ENCODE data around the gene SDCBP2.

Gene SDCBP2

GRCh38 chr20:1265916-1266166 is 63.1 kb downstream of the SDCBP2 start:
- no peaks in the 10 kb centered on the region for H3K79me1 ChIP-seq (ENCODE audit: low read depth, low read length)
- H2BK120ac ChIP-seq (ENCODE audit: low read depth, low read length) = no peak overlapping the region
- no peak overlapping the region for H3K18ac ChIP-seq (ENCODE audit: low read length)
- WGBS, 2 donors (ENCODE audit: extremely low coverage in 2 of 2, insufficient read length in 2 of 2, insufficient replicate concordance in 1 of 2) = no CpG with 5 or more reads among the region's 10 CpGs
- no peak overlapping the region for H3K14ac ChIP-seq (ENCODE audit: low read length)
- peak overlapping the region; percentile 98 for H2AFZ ChIP-seq (ENCODE audit: low read length)
- H3K27ac ChIP-seq (replicated peaks; ENCODE audit: low read length) = no peak overlapping the region
- peaks cover 0 to 71% (median 11%) of the 10 kb centered on the region in 3 experiments for H3K27me3 ChIP-seq (ENCODE audit: control insufficient read depth in 3 of 3, insufficient read depth in 3 of 3, low read depth in 1 of 3, low read length in 3 of 3)
- H3K36me3 ChIP-seq (replicated peaks in 1 of 2; ENCODE audit: control insufficient read depth in 2 of 2, insufficient read depth in 2 of 2, low read length in 2 of 2) = no peaks in the 10 kb centered on the region
- H3K23ac ChIP-seq (ENCODE audit: low read depth, low read length, poor library complexity) = no peak overlapping the region
- H3K4me1 ChIP-seq (ENCODE audit: control insufficient read depth in 2 of 2, insufficient read depth in 1 of 2, low read depth in 1 of 2, low read length in 2 of 2) = peaks cover 4 to 5% of the 10 kb centered on the region in 2 donors
- peak overlapping the region; percentile 73 for H3K4me2 ChIP-seq (ENCODE audit: insufficient read depth, low read length, poor library complexity, severe bottlenecking)
- no peak overlapping the region for H4K91ac ChIP-seq (ENCODE audit: low read depth, low read length, poor library complexity)
- no peak overlapping the region for H2BK5ac ChIP-seq (ENCODE audit: low read length)
- H4K8ac ChIP-seq (ENCODE audit: low read depth, low read length) = no peak overlapping the region
- H2AK5ac ChIP-seq (ENCODE audit: low read depth, low read length) = no peak overlapping the region
- H3K9ac ChIP-seq (ENCODE audit: low read depth, low read length, poor library complexity) = no peak overlapping the region
- no peak overlapping the region for H2BK12ac ChIP-seq (ENCODE audit: low read length)
- H3K4ac ChIP-seq (ENCODE audit: low read length) = no peak overlapping the region
- peak overlapping the region; percentile 46 to 81 for H3K4me3 ChIP-seq (ENCODE audit: low read length in 2 of 2)
- no peak overlapping the region for H2BK15ac ChIP-seq (ENCODE audit: low read length)
- no peak for DNase-seq (ENCODE audit: low spot score)
- H3K9me3 ChIP-seq (replicated peaks in 1 of 2; ENCODE audit: control insufficient read depth in 2 of 2, insufficient read depth in 1 of 2, low read depth in 1 of 2, low read length in 2 of 2) = no peaks in the 10 kb centered on the region

- no peak for DNase-seq (ENCODE audit: low spot score)
- Histone ChIP-seq H3K36me3 (replicated peaks in 1 of 2; ENCODE audit: control insufficient read depth in 2 of 2, insufficient read depth in 2 of 2, low read length in 2 of 2) (no peaks in the 10 kb centered on the region), H2AK5ac (ENCODE audit: low read depth, low read length) (no peak overlapping the region), H2BK15ac (ENCODE audit: low read length) (no peak overlapping the region), H4K8ac (ENCODE audit: low read depth, low read length) (no peak overlapping the region), H3K14ac (ENCODE audit: low read length) (no peak overlapping the region), H4K91ac (ENCODE audit: low read depth, low read length, poor library complexity) (no peak overlapping the region), H2AFZ (ENCODE audit: low read length) (no peak overlapping the region), H3K4me2 (ENCODE audit: insufficient read depth, low read length, poor library complexity, severe bottlenecking) (no peak overlapping the region), H3K9me3 (replicated peaks in 1 of 2; ENCODE audit: control insufficient read depth in 2 of 2, insufficient read depth in 1 of 2, low read depth in 1 of 2, low read length in 2 of 2) (no peaks in the 10 kb centered on the region), H2BK120ac (ENCODE audit: low read depth, low read length) (no peak overlapping the region), H3K4ac (ENCODE audit: low read length) (no peak overlapping the region), H3K18ac (ENCODE audit: low read length) (no peak overlapping the region), H2BK12ac (ENCODE audit: low read length) (no peak overlapping the region), H3K79me1 (ENCODE audit: low read depth, low read length) (no peaks in the 10 kb centered on the region), H3K23ac (ENCODE audit: low read depth, low read length, poor library complexity) (no peak overlapping the region), H3K9ac (ENCODE audit: low read depth, low read length, poor library complexity) (no peak overlapping the region), H3K4me1 (ENCODE audit: control insufficient read depth in 2 of 2, insufficient read depth in 1 of 2, low read depth in 1 of 2, low read length in 2 of 2) (peaks cover 4 to 5% of the 10 kb centered on the region in 2 donors), H3K4me3 (ENCODE audit: low read length in 2 of 2) (no peak overlapping the region), H3K27me3 (ENCODE audit: control insufficient read depth in 3 of 3, insufficient read depth in 3 of 3, low read depth in 1 of 3, low read length in 3 of 3) (peaks cover 0 to 75% (median 11%) of the 10 kb centered on the region in 3 experiments), H3K27ac (replicated peaks; ENCODE audit: low read length) (no peak overlapping the region), H2BK5ac (ENCODE audit: low read length) (no peak overlapping the region)
- WGBS, 2 donors (ENCODE audit: extremely low coverage in 2 of 2, insufficient read length in 2 of 2, insufficient replicate concordance in 1 of 2) = no CpG with 5 or more reads among the region's 4 CpGs
Observed at GRCh38 chr20:1265226-1265915, 63.6 kb downstream of the SDCBP2 start.

- H3K9ac ChIP-seq (ENCODE audit: low read depth, low read length, poor library complexity) = no peak overlapping the region
- no peak overlapping the region for H2BK5ac ChIP-seq (ENCODE audit: low read length)
- no peak overlapping the region for H2BK12ac ChIP-seq (ENCODE audit: low read length)
- peaks cover 0 to 76% (median 11%) of the 10 kb centered on the region in 3 experiments for H3K27me3 ChIP-seq (ENCODE audit: control insufficient read depth in 3 of 3, insufficient read depth in 3 of 3, low read depth in 1 of 3, low read length in 3 of 3)
- DNase-seq (ENCODE audit: low spot score) = no peak
- no peaks in the 10 kb centered on the region for H3K36me3 ChIP-seq (replicated peaks in 1 of 2; ENCODE audit: control insufficient read depth in 2 of 2, insufficient read depth in 2 of 2, low read length in 2 of 2)
- no peaks in the 10 kb centered on the region for H3K79me1 ChIP-seq (ENCODE audit: low read depth, low read length)
- H3K4me1 ChIP-seq (ENCODE audit: control insufficient read depth in 2 of 2, insufficient read depth in 1 of 2, low read depth in 1 of 2, low read length in 2 of 2) = peaks cover 4 to 5% of the 10 kb centered on the region in 2 donors
- H3K27ac ChIP-seq (replicated peaks; ENCODE audit: low read length) = no peak overlapping the region
- H3K4me3 ChIP-seq (ENCODE audit: low read length in 2 of 2) = no peak overlapping the region
- H2AK5ac ChIP-seq (ENCODE audit: low read depth, low read length) = no peak overlapping the region
- no peak overlapping the region for H4K91ac ChIP-seq (ENCODE audit: low read depth, low read length, poor library complexity)
- no peak overlapping the region for H2AFZ ChIP-seq (ENCODE audit: low read length)
- no CpG with 5 or more reads among the region's 2 CpGs for WGBS, 2 donors (ENCODE audit: extremely low coverage in 2 of 2, insufficient read length in 2 of 2, insufficient replicate concordance in 1 of 2)
- H3K18ac ChIP-seq (ENCODE audit: low read length) = no peak overlapping the region
- H3K23ac ChIP-seq (ENCODE audit: low read depth, low read length, poor library complexity) = no peak overlapping the region
- H3K14ac ChIP-seq (ENCODE audit: low read length) = no peak overlapping the region
- no peak overlapping the region for H2BK120ac ChIP-seq (ENCODE audit: low read depth, low read length)
- no peaks in the 10 kb centered on the region for H3K9me3 ChIP-seq (replicated peaks in 1 of 2; ENCODE audit: control insufficient read depth in 2 of 2, insufficient read depth in 1 of 2, low read depth in 1 of 2, low read length in 2 of 2)
- H2BK15ac ChIP-seq (ENCODE audit: low read length) = no peak overlapping the region
- no peak overlapping the region for H4K8ac ChIP-seq (ENCODE audit: low read depth, low read length)
- H3K4ac ChIP-seq (ENCODE audit: low read length) = no peak overlapping the region
- H3K4me2 ChIP-seq (ENCODE audit: insufficient read depth, low read length, poor library complexity, severe bottlenecking) = no peak overlapping the region
Observed at GRCh38 chr20:1264727-1265126, 64.2 kb downstream of the SDCBP2 start.

GRCh38 chr20:1263853-1264252 is 65.1 kb downstream of the SDCBP2 start:
- Histone ChIP-seq H3K4ac (ENCODE audit: low read length) (no peak overlapping the region), H3K36me3 (replicated peaks in 1 of 2; ENCODE audit: control insufficient read depth in 2 of 2, insufficient read depth in 2 of 2, low read length in 2 of 2) (no peaks in the 10 kb centered on the region), H3K27ac (replicated peaks; ENCODE audit: low read length) (no peak overlapping the region), H3K4me1 (ENCODE audit: control insufficient read depth in 2 of 2, insufficient read depth in 1 of 2, low read depth in 1 of 2, low read length in 2 of 2) (peaks cover 4 to 5% of the 10 kb centered on the region in 2 donors), H3K9ac (ENCODE audit: low read depth, low read length, poor library complexity) (no peak overlapping the region), H2BK12ac (ENCODE audit: low read length) (no peak overlapping the region), H4K8ac (ENCODE audit: low read depth, low read length) (no peak overlapping the region), H2BK120ac (ENCODE audit: low read depth, low read length) (no peak overlapping the region), H3K9me3 (replicated peaks in 1 of 2; ENCODE audit: control insufficient read depth in 2 of 2, insufficient read depth in 1 of 2, low read depth in 1 of 2, low read length in 2 of 2) (no peaks in the 10 kb centered on the region), H2AK5ac (ENCODE audit: low read depth, low read length) (no peak overlapping the region), H3K23ac (ENCODE audit: low read depth, low read length, poor library complexity) (no peak overlapping the region), H2AFZ (ENCODE audit: low read length) (no peak overlapping the region), H2BK15ac (ENCODE audit: low read length) (no peak overlapping the region), H3K18ac (ENCODE audit: low read length) (no peak overlapping the region), H4K91ac (ENCODE audit: low read depth, low read length, poor library complexity) (no peak overlapping the region), H3K4me2 (ENCODE audit: insufficient read depth, low read length, poor library complexity, severe bottlenecking) (no peak overlapping the region), H3K27me3 (ENCODE audit: control insufficient read depth in 3 of 3, insufficient read depth in 3 of 3, low read depth in 1 of 3, low read length in 3 of 3) (peaks cover 0 to 68% (median 11%) of the 10 kb centered on the region in 3 experiments), H3K4me3 (ENCODE audit: low read length in 2 of 2) (no peak overlapping the region), H3K79me1 (ENCODE audit: low read depth, low read length) (no peaks in the 10 kb centered on the region), H3K14ac (ENCODE audit: low read length) (no peak overlapping the region), H2BK5ac (ENCODE audit: low read length) (no peak overlapping the region)
- no peak for DNase-seq (ENCODE audit: low spot score)
- WGBS, 2 donors (ENCODE audit: extremely low coverage in 2 of 2, insufficient read length in 2 of 2, insufficient replicate concordance in 1 of 2) = no CpG with 5 or more reads among the region's 1 CpG

Data from neuronal stem cell (in vitro differentiated cells).